ENCODE results near the gene AEN.

DNA sequence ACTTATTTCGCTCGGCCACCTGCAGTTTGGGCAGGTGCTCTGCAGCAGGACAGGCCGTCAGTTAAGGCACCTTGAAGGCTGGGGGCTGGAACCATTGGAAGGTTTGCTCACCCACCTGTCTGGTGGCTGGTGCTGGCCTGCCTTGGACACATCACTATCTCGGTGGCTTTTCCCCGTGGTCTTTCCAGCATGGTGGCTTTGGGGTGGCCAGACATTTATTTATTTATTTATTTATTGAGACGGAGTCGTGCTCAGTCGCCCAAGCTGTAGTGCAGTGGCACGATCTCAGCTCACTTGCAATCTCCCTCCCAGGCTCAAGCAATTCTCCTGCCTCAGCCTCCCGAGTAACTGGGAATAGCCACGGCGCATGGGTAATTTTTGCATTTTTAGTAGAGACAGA, 29.4 kb downstream of the AEN start:
- TF ChIP-seq, protein P1, sequence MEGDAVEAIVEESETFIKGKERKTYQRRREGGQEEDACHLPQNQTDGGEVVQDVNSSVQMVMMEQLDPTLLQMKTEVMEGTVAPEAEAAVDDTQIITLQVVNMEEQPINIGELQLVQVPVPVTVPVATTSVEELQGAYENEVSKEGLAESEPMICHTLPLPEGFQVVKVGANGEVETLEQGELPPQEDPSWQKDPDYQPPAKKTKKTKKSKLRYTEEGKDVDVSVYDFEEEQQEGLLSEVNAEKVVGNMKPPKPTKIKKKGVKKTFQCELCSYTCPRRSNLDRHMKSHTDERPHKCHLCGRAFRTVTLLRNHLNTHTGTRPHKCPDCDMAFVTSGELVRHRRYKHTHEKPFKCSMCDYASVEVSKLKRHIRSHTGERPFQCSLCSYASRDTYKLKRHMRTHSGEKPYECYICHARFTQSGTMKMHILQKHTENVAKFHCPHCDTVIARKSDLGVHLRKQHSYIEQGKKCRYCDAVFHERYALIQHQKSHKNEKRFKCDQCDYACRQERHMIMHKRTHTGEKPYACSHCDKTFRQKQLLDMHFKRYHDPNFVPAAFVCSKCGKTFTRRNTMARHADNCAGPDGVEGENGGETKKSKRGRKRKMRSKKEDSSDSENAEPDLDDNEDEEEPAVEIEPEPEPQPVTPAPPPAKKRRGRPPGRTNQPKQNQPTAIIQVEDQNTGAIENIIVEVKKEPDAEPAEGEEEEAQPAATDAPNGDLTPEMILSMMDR (IDR thresholded peaks at IDR 0.05): no peak
- TF ChIP-seq POLR2A (IDR thresholded peaks at IDR 0.05): no peak

Measured in thyroid gland (tissue), 4 donors.